SH-SY5Y (cell line): ENCODE results near the gene ACOXL.

Experiments
- GATA2 ChIP-seq: IDR thresholded peaks from 2 replicates; pipeline ENCODE4 v1.6.1; 2011; ENCODE audit warnings: mild to moderate bottlenecking, low read depth, low read length
- GATA3 ChIP-seq: IDR thresholded peaks from 2 replicates; pipeline ENCODE4 v1.6.1; 2011; ENCODE audit warnings: low read depth, mild to moderate bottlenecking, low read length, moderate library complexity

DNA sequence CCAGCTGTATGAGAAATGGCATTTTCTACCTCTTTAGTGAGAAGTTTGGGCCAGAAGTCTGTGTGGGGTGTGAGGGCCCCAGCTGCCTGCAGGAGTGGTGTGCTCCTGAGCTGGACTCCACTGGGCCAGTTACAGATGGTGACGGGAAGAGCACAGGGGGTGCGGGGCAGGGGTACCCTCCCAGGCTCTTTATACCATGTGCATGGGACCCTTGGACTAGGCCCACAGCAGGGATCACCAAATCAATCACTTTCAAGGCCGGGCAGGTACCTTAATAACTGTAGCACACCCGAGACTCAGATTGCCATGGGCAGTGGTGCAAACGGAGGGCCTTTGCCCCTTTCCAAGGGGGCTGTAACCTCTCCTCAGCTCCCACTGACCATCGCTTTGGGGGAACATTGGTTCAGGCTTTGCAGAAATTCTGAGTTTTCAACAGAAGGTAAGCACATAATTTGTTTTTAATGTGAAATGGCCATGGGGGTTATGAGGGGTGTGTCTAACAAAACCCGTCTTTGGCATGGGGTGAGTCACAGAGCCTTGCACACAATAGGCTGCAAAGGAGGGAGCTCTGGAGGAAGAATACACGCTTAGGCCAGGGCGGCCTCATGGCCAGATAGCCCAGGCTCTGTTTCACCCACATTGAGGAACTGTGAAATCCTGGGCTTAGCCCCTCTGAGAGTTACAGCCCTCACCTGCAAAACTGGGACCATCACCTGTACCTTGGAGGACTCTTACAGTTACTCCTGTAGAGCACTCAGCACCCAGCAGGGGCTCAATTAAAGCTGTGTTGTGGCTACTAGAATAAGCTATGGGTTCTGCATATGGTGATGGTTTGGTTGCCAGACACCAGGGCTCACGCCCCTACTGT is 247.3 kb downstream of the ACOXL start:
- TF ChIP-seq GATA2 (no peak), GATA3 (no peak)
